ENCODE measurements around the gene RAD51B. TPM values are rescaled to one million over a fixed set of nuclear protein-coding genes. Genes with fewer than 3 reads are reported as not detected.

The RAD51B gene
- total RNA-seq, 1 experiment from 2014 or later = 10.8 TPM

DNA sequence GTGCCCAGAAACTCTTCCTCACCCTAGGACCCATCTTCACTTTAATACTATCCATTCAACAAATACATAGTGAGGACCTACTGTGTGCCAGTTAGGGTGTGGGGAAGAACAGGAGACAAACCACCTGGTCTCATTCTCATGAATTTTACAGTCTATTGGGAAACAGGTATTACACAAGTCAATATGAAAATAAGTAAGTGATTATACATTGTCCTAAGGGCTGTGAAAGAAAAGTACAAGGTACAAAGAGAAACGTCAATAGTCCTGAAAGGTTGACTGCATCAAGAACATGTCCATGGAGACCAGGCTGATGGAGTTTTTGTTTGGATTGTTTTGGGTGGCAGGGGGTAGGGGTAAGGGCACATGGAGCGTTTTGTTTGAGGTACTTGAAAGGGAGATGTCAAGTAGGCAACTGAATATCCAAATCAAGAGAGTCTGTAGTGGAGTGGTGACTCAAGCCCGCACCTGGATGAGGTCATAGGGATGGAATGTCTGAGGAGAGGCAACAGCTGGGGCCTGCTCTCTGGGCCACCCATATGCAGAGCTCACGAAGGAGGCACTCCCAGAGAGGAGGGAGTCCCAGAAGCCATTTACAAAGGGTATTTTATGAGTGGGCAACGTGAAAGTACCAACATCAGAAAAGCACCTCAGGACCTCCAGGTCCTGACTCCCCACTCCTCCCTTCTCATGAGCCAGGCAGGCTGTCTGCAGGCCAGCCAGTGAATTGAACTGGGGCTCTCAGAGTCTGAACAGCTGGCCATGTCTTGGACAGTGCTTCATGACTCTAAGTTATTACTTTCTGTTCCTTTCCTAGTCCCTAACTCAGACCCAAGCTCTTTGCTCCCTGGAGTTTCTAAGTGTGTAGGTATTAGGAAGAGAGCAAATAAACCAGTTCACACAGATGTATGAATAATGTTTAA is 701.3 kb downstream of the RAD51B start:
- peak; percentile 95 for DNase-seq
- no peaks in the 10 kb centered on the region for H3F3A ChIP-seq (ENCODE audit: low read length, unreplicated experiment)
- H4K20me1 ChIP-seq (ENCODE audit: low read length) = no peaks in the 10 kb centered on the region
- H3K79me2 ChIP-seq (ENCODE audit: low read length) = no peaks in the 10 kb centered on the region
- TF ChIP-seq EZH2 (IDR thresholded peaks at IDR 0.05; ENCODE audit: low read length, unreplicated experiment) (no peak), CTCF (conservative IDR thresholded peaks at IDR 0.05; ENCODE audit: low read depth, low read length) (no peak), EZH2phosphoT487 (IDR thresholded peaks at IDR 0.05; ENCODE audit: borderline replicate concordance, low read length) (no peak)
- CTCF ChIA-PET = interaction anchor here (0.6 to 1.6 kb wide), 2 partner anchors 14 to 271 kb away, joined by 3 to 5 read pairs; no protein-coding TSS in a partner anchor
- H3K4me1 ChIP-seq (ENCODE audit: insufficient read depth, low read length) = peaks cover 20% of the 10 kb centered on the region
- POLR2A ChIA-PET (ENCODE audit: unreplicated experiment) = interaction anchor here (0.5 to 0.8 kb wide), 5 partner anchors 26 to 671 kb away, joined by 3 to 5 read pairs (median 3); no protein-coding TSS in a partner anchor
- peak; percentile 99 for ATAC-seq
- peak overlapping the region; percentile 54 for H2AFZ ChIP-seq (ENCODE audit: low read length)
- intact Hi-C loops (cut with micrococcal nuclease) = loop anchor here (5.0 kb wide), 1 partner anchor 54 kb away; no protein-coding TSS in a partner anchor
- H3K9me2 ChIP-seq (replicated peaks; ENCODE audit: low read length) = no peaks in the 10 kb centered on the region
- peak overlapping the region; percentile 44 for H3K4me2 ChIP-seq (ENCODE audit: low read length)
- H3K27ac ChIP-seq (ENCODE audit: low read length) = peak overlapping the region; percentile 55
- TSS peak; percentile 99 for BruUV-seq (replicated peaks)
- no peak overlapping the region for H3K4me3 ChIP-seq (ENCODE audit: low read length)
- no peaks in the 10 kb centered on the region for H3K27me3 ChIP-seq (ENCODE audit: low read length)
- H3K9me3 ChIP-seq (ENCODE audit: low read length) = no peaks in the 10 kb centered on the region
- no peak overlapping the region; the same call in 1 of the 2 replicates for H3K9ac ChIP-seq (ENCODE audit: low read length)
- no peaks in the 10 kb centered on the region for H3K36me3 ChIP-seq (ENCODE audit: low read depth, low read length)

DNA sequence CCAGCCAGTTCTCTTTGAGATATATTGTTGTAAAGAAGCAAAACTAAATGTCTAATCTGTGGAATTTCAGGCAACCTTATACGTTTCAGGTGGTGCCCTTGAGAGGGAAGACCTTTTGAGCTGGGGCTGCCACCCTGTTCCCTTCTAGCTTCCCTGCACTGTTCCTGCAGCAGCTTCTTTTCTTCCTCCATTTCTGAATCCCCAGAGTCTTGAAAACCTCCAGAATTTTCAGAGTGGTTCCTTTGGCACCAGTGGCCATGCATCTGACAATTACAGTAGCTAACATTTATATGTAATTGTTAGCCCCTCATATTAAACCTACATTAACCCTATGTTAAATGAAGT is 702.0 kb downstream of the RAD51B start:
- DNase-seq (no peak), ATAC-seq (no peak)
- Histone ChIP-seq H3K27me3 (ENCODE audit: low read length) (no peaks in the 10 kb centered on the region), H3F3A (ENCODE audit: low read length, unreplicated experiment) (no peaks in the 10 kb centered on the region), H3K27ac (ENCODE audit: low read length) (peak overlapping the region; percentile 55), H2AFZ (ENCODE audit: low read length) (peak overlapping the region; percentile 54), H3K4me3 (ENCODE audit: low read length) (no peak overlapping the region), H3K9me2 (replicated peaks; ENCODE audit: low read length) (no peaks in the 10 kb centered on the region), H3K9me3 (ENCODE audit: low read length) (no peaks in the 10 kb centered on the region), H3K4me1 (ENCODE audit: insufficient read depth, low read length) (peaks cover 25% of the 10 kb centered on the region), H4K20me1 (ENCODE audit: low read length) (no peaks in the 10 kb centered on the region), H3K4me2 (ENCODE audit: low read length) (peak overlapping the region; percentile 44), H3K79me2 (ENCODE audit: low read length) (no peaks in the 10 kb centered on the region), H3K9ac (ENCODE audit: low read length) (no peak overlapping the region), H3K36me3 (ENCODE audit: low read depth, low read length) (no peaks in the 10 kb centered on the region)
- ChIA-PET POLR2A (ENCODE audit: unreplicated experiment) (interaction anchor here (0.5 to 0.8 kb wide), 4 partner anchors 26 to 670 kb away, joined by 3 to 5 read pairs (median 4); no protein-coding TSS in a partner anchor), CTCF (no interaction called here)
- TF ChIP-seq EZH2 (IDR thresholded peaks at IDR 0.05; ENCODE audit: low read length, unreplicated experiment) (no peak), CTCF (conservative IDR thresholded peaks at IDR 0.05; ENCODE audit: low read depth, low read length) (no peak)
- intact Hi-C loops (cut with micrococcal nuclease) = loop anchor here (5.0 kb wide), 1 partner anchor 54 kb away; no protein-coding TSS in a partner anchor
- no TSS peak for BruUV-seq (replicated peaks)

Measured in PC-3 (cell line).